ENCODE measurements around the gene HHLA2.

DNA sequence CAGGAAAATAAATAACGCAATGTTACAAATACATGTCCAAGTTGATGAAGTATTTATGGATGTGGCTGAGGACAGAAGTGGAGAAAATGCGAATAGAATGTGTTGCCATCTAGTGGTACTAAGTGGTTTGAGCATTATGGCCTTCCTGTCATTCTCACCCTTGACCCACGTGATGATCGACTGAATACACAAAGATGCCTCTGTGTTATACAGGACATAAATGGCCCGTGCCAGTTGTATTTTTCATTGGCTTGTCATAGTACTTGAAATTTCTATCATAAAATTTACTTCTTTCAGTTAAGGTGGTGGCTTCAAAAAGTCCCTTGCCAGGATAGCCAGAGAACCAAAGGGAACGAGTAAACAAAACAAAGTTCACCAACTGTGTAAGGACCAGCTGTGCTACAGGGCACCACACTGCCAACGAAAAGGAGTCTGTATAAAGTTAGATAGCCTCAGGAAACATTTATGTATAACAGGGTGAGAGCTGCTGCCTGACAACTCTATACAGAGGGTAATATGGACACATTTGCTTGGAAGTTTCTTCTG lies 110.4 kb downstream of the HHLA2 start:
- TF ChIP-seq POLR2A (IDR thresholded peaks at IDR 0.05): no peak
- TF ChIP-seq, protein P1, sequence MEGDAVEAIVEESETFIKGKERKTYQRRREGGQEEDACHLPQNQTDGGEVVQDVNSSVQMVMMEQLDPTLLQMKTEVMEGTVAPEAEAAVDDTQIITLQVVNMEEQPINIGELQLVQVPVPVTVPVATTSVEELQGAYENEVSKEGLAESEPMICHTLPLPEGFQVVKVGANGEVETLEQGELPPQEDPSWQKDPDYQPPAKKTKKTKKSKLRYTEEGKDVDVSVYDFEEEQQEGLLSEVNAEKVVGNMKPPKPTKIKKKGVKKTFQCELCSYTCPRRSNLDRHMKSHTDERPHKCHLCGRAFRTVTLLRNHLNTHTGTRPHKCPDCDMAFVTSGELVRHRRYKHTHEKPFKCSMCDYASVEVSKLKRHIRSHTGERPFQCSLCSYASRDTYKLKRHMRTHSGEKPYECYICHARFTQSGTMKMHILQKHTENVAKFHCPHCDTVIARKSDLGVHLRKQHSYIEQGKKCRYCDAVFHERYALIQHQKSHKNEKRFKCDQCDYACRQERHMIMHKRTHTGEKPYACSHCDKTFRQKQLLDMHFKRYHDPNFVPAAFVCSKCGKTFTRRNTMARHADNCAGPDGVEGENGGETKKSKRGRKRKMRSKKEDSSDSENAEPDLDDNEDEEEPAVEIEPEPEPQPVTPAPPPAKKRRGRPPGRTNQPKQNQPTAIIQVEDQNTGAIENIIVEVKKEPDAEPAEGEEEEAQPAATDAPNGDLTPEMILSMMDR (IDR thresholded peaks at IDR 0.05): peak in 1 of 3 donors; percentile 16
